Measurements from ENCODE around the gene DIDO1.
"Not testable (repeated sequence)": the region's sequence is repeated elsewhere in the genome, so short reads cannot be mapped to it uniquely, and the experiment has no call there.

The DIDO1 gene

GRCh38 chr20:62878244-62879038 is 47.9 kb downstream of the DIDO1 start:
- no peak for DNase-seq

- DNase-seq, result peak; percentile 40
Measured at GRCh38 chr20:62876902-62877816, 49.1 kb downstream of the DIDO1 start.

- no peak for DNase-seq
Measured at GRCh38 chr20:62876501-62876901, 49.8 kb downstream of the DIDO1 start.

- DNase-seq, result peak; percentile 89
Measured at GRCh38 chr20:62875419-62876361, 50.6 kb downstream of the DIDO1 start.

- DNase-seq, result no peak
Measured at GRCh38 chr20:62874964-62875344, 51.4 kb downstream of the DIDO1 start.

- peak; percentile 54 for DNase-seq
Measured at GRCh38 chr20:62873681-62874031, 52.6 kb downstream of the DIDO1 start.

- DNase-seq, result no peak
Measured at GRCh38 chr20:62873280-62873679, 53.0 kb downstream of the DIDO1 start.

GRCh38 chr20:62872862-62873261 is 53.4 kb downstream of the DIDO1 start:
- DNase-seq, result no peak

GRCh38 chr20:62872184-62872847 is 54.0 kb downstream of the DIDO1 start:
- DNase-seq, result no peak

- no peak for DNase-seq
Measured at GRCh38 chr20:62864207-62864606, 62.1 kb downstream of the DIDO1 start.

- peak; percentile 86 for DNase-seq
Measured at GRCh38 chr20:62861726-62862336, 64.5 kb downstream of the DIDO1 start, which contains the start of gene TCFL5. TSS of gene TCFL5 (minus strand) at chr20:62861822. CDS start at chr20:62861670, 152 bp downstream.

- peak; percentile 27 for DNase-seq
Measured at GRCh38 chr20:62860924-62861691, 65.2 kb downstream of the DIDO1 start.

GRCh38 chr20:62860391-62860923 is 65.8 kb downstream of the DIDO1 start:
- DNase-seq, result peak; percentile 40

- DNase-seq, result no peak
Measured at GRCh38 chr20:62859721-62860120, 66.6 kb downstream of the DIDO1 start.

GRCh38 chr20:62858058-62858830 is 68.1 kb downstream of the DIDO1 start:
- DNase-seq, result no peak

- no peak for DNase-seq
Measured at GRCh38 chr20:62856931-62857619, 69.2 kb downstream of the DIDO1 start.

GRCh38 chr20:62855120-62855519 is 71.2 kb downstream of the DIDO1 start:
- DNase-seq, result no peak

GRCh38 chr20:62854121-62854520 is 72.2 kb downstream of the DIDO1 start:
- no peak for DNase-seq

- not testable (repeated sequence) for DNase-seq
Measured at GRCh38 chr20:62853304-62853703, 73.0 kb downstream of the DIDO1 start.
